Activated naive CD4-positive, alpha-beta T cell treated with anti-CD3 and anti-CD28 coated beads for 36 hours (primary cell): ENCODE data around the gene TULP3. TPM values are rescaled to one million over a fixed set of nuclear protein-coding genes. Genes with fewer than 3 reads are reported as not detected.

Experiments
- CTCF ChIA-PET: fragments of 350-600 bp; sonication (Branson Sonifier 250); formaldehyde crosslinking; loops from one replicate; lab custom pipeline; 2021; ENCODE audit warnings: antibody characterized with exemption; lab: Charles Lee
- DNase-seq: peaks from one replicate; pipeline ENCODE4 v3.0.0-alpha.2; 2020
- H3K27ac Mint-ChIP-seq: one replicate; pipeline ENCODE4 v1.8.0; 2021; ENCODE audit warnings: mild to moderate bottlenecking, mixed read lengths
- H3K27me3 Mint-ChIP-seq: one replicate; pipeline ENCODE4 v1.8.0; 2021; ENCODE audit warnings: low read depth, mixed read lengths
- H3K36me3 Mint-ChIP-seq: one replicate; pipeline ENCODE4 v1.8.0; 2021; ENCODE audit warnings: low read depth, mixed read lengths
- H3K4me1 Mint-ChIP-seq: one replicate; pipeline ENCODE4 v1.8.0; 2021; ENCODE audit warnings: low read depth, mixed read lengths
- H3K4me3 Mint-ChIP-seq: one replicate; pipeline ENCODE4 v1.8.0; 2021; ENCODE audit warnings: mild to moderate bottlenecking, moderate library complexity, mixed read lengths
- H3K9me3 Mint-ChIP-seq: one replicate; pipeline ENCODE4 v1.8.0; 2021; ENCODE audit warnings: mixed read lengths
- intact Hi-C: fragments of 100-400 bp; cut with micrococcal nuclease; formaldehyde crosslinking; loops from one replicate; pipeline ENCODE4 v1.15.1; 2023
- total RNA-seq, 2 experiments: library from RNA; stranded (reverse); gene quantifications; one replicate each; pipeline ENCODE4 v1.2.3, GENCODE V29; 2021

The TULP3 gene
- total RNA-seq, 2 experiments from 2014 or later, result 4.1 to 4.4 TPM

DNA sequence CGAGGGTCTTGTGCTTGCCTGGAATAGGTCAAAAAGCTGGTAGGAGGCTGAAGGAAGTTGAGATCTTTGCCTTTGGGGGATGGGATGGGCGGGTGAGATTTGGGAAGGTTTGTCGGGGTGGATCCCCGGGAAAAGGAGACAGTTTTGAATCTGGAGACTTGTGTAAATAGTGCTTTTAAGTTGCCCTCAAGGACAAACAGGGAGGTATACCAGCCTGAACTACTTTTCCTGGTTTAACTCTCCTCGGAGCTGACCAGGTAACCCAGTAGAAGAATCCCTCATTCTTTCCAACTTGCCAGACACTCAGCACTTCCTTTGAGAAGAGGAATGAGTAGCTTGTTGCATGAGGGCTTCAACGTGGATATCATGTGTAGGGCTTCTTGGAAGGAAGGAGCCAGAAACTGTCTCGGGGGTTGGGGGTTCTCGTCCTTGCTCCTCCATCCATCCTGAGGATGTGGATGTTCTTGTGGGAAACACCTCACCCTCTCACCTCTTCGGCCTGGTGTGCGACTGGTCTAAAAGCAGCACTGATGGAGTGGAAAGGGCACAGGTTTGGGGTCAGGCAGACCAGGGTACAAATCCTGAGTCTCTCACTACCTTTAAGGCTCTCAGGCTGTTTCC lies 70.4 kb downstream of the TULP3 start:
- Mint-ChIP-seq H3K4me3 (peak overlapping the region; percentile 52), H3K4me1 (peaks cover 15% of the 10 kb centered on the region), H3K27ac (no peak overlapping the region), H3K27me3 (peaks cover 63% of the 10 kb centered on the region), H3K9me3 (no peaks in the 10 kb centered on the region), H3K36me3 (no peaks in the 10 kb centered on the region)
- CTCF ChIA-PET, result no interaction called here
- DNase-seq, result no peak
- intact Hi-C loops, result loop anchor here (5.0 kb wide), 1 partner anchor 81 kb away; no protein-coding TSS in a partner anchor

DNA sequence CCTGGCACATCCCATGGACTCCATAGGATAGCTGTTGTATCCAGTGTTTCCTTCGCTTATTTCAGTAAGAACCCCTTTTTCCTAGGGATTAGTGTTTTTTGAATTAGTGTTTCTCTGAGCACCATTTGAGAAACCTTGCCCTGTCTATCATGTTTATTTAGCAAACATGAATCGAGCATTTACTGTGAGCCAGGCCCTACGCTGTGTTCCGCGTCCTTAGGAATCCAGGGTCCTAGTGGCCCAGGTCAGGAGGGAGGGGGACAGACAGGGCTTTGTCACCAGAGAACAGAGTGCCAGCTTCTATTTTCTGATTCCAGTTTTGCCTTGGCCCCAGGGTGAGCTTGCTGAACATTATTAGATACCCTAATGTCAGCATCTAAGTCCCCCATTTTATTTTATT lies 71.0 kb downstream of the TULP3 start:
- Mint-ChIP-seq H3K27ac (no peak overlapping the region), H3K27me3 (peaks cover 60% of the 10 kb centered on the region), H3K36me3 (no peaks in the 10 kb centered on the region), H3K4me3 (no peak overlapping the region), H3K9me3 (no peaks in the 10 kb centered on the region), H3K4me1 (peaks cover 15% of the 10 kb centered on the region)
- intact Hi-C loops, result loop anchor here (5.0 kb wide), 1 partner anchor 81 kb away; no protein-coding TSS in a partner anchor
- DNase-seq, result no peak
- CTCF ChIA-PET, result no interaction called here

DNA sequence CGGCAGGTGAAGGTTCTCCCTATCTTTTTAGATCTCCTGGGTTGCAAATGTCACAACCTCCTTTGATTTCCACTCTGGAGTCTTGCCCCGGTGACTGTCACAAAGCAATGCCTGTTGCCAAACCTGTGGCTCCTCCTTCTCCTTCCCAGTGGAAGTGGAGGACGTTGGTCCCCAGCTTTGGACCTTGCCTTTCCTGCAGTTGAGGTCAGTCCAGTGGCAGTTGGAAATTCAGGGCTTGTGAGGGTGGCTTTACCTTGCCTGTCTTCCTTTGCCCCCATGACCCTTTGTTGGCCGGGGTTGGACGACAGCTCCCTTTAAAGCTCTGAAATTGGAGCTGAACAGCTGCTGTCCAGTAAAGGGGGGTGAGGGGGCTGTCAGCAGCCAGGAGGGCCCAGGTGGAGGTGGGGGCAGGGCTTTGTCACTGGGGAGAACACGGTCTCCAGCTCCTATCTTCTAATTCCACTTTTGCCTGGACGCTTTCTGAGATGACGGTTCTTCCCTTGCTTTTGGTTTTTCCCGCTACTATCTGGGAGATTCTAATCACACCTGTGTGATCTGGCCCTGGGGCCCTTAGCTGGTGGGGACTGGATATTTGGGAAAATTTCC lies 72.6 kb downstream of the TULP3 start:
- Mint-ChIP-seq H3K4me3 (no peak overlapping the region), H3K9me3 (no peaks in the 10 kb centered on the region), H3K4me1 (peaks cover 15% of the 10 kb centered on the region), H3K27ac (no peak overlapping the region), H3K27me3 (peaks cover 49% of the 10 kb centered on the region), H3K36me3 (no peaks in the 10 kb centered on the region)
- CTCF ChIA-PET, result interaction anchor here (0.6 to 0.7 kb wide), 2 partner anchors 158 to 280 kb away, joined by 3 to 4 read pairs; no protein-coding TSS in a partner anchor
- DNase-seq, result no peak
- intact Hi-C loops, result loop anchor here (5.0 kb wide), 1 partner anchor 79 kb away; no protein-coding TSS in a partner anchor

DNA sequence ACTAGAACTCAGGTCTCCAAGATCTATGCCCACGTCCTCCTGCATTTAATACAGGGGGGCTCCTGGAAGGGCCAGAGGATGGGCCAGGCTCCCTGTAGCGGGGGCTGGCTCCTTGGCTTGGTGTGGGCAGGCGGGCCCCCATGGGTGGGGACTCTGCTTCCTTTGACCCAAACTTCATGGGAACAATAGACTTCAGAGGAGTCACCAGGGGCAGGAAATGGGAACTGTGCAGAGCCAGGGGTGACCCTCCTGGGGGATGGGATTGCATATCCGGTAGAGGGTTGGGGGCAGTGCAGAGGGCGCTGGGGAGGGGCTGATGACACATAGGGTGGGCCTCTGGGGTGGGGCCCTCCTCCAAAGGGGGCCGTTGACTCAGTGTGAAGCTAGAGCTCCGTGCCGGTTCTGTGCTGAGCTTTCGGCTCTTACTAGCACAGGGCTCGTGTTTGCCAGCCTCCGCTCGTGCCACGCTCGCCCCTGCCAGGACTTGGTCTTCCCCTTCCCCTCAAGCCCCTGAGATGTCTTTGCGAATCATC lies 73.1 kb downstream of the TULP3 start:
- H3K36me3 Mint-ChIP-seq, result no peaks in the 10 kb centered on the region
- intact Hi-C loops, result loop anchor here (5.0 kb wide), 1 partner anchor 78 kb away; no protein-coding TSS in a partner anchor
- H3K9me3 Mint-ChIP-seq, result no peaks in the 10 kb centered on the region
- no peak for DNase-seq
- H3K4me1 Mint-ChIP-seq, result peaks cover 12% of the 10 kb centered on the region
- CTCF ChIA-PET, result interaction anchor here (0.6 to 0.7 kb wide), 2 partner anchors 158 to 281 kb away, joined by 3 to 4 read pairs; no protein-coding TSS in a partner anchor
- H3K27me3 Mint-ChIP-seq, result peaks cover 44% of the 10 kb centered on the region
- no peak overlapping the region for H3K4me3 Mint-ChIP-seq
- no peak overlapping the region for H3K27ac Mint-ChIP-seq

DNA sequence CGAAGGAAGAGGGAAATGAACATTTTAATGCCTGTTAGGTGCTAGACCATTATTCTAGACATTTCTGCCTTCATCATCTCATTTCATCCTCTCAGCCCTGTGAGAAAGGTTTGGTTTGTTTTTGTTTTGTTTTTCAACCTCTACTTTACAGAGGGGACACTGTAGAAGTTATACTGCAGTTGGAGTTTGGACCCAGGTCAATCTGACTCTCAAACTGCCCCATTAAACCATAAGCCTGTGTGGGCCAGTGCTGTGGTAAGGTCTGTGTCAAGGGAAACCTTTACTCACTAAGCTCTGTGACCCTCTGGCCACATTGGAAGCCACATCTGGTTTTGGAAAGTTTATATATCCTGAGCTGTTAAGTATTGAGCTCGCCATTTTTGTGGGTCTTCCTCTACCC lies 77.0 kb downstream of the TULP3 start:
- DNase-seq, result no peak
- Mint-ChIP-seq H3K9me3 (no peaks in the 10 kb centered on the region), H3K27ac (no peak overlapping the region), H3K4me1 (no peaks in the 10 kb centered on the region), H3K27me3 (peaks cover 24% of the 10 kb centered on the region), H3K36me3 (no peaks in the 10 kb centered on the region), H3K4me3 (no peak overlapping the region)
- intact Hi-C loops, result no loop called here
- CTCF ChIA-PET, result no interaction called here

DNA sequence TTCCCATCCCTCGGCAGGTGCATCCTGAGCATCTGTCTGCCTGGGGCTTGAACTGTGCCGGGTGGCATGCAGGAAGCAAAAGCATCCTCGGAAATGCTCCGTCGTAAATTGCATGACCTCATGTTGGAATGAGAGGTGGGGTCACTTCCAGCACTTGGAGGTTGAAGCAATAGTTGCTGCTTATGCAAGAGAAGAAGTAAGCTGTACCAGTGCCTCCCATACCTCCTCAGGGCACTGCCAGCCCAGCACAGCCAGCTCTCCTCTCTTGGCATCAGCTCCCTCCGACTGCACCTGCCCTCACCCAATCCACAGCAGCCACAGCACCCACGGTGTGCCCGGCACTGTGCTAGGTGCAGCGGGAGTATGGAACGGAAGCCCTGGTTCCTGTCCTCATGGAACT lies 80.1 kb downstream of the TULP3 start:
- Mint-ChIP-seq H3K4me1 (no peaks in the 10 kb centered on the region), H3K4me3 (no peak overlapping the region), H3K27ac (no peak overlapping the region), H3K9me3 (no peaks in the 10 kb centered on the region), H3K27me3 (peaks cover 12% of the 10 kb centered on the region), H3K36me3 (no peaks in the 10 kb centered on the region)
- DNase-seq, result no peak
- CTCF ChIA-PET, result no interaction called here
- intact Hi-C loops, result no loop called here

DNA sequence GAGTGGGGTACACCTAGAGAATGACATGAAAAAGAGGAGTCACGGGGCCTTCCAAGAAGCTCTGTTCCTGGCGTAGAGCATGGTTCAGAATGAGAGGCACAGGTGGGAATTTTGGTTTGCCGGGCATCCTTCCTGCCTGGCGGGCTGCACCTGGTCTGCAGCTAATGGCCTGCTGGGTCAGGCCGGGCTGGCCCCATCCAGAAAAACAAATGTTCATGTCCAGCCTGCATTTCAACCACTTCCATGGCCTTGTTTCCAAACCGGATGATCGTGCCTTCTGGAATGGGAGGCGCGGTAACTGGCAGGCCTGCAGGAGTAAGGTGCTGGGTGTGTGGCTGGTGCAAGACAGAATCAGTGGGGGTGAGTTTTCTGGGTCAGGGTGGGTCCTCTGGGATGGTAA lies 82.9 kb downstream of the TULP3 start:
- CTCF ChIA-PET, result interaction anchor here (0.6 kb wide), 1 partner anchor 229 kb away, joined by 4 read pairs; no protein-coding TSS in a partner anchor
- Mint-ChIP-seq H3K27me3 (peaks cover 8% of the 10 kb centered on the region), H3K36me3 (no peaks in the 10 kb centered on the region), H3K4me1 (no peaks in the 10 kb centered on the region), H3K9me3 (no peaks in the 10 kb centered on the region), H3K4me3 (no peak overlapping the region), H3K27ac (no peak overlapping the region)
- intact Hi-C loops, result no loop called here
- DNase-seq, result no peak

DNA sequence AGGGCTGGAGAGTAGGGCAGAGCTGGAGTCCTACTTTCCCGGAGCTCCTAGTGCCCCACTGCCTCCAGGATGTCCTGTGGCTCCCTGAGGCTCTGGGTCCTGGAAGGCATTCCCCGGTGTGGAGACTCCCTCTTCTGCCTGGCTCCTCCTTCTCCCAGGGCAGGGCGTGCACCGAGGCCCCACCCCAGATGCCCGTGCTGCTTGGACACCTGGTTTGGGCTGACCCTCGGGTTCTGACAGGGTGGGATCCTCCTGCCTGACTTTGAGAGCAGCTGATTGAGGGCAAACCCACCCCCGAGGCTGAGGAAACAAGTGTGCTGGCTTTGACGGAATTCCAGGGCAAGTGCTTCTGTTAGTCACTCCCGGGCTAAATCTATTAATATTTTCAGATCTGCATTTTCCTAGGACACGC lies 83.9 kb downstream of the TULP3 start:
- DNase-seq, result no peak
- CTCF ChIA-PET, result no interaction called here
- intact Hi-C loops, result no loop called here
- H3K9me3 Mint-ChIP-seq, result no peaks in the 10 kb centered on the region
- H3K36me3 Mint-ChIP-seq, result no peaks in the 10 kb centered on the region
- H3K4me3 Mint-ChIP-seq, result no peak overlapping the region
- H3K4me1 Mint-ChIP-seq, result no peaks in the 10 kb centered on the region
- peaks cover 8% of the 10 kb centered on the region for H3K27me3 Mint-ChIP-seq
- no peak overlapping the region for H3K27ac Mint-ChIP-seq

DNA sequence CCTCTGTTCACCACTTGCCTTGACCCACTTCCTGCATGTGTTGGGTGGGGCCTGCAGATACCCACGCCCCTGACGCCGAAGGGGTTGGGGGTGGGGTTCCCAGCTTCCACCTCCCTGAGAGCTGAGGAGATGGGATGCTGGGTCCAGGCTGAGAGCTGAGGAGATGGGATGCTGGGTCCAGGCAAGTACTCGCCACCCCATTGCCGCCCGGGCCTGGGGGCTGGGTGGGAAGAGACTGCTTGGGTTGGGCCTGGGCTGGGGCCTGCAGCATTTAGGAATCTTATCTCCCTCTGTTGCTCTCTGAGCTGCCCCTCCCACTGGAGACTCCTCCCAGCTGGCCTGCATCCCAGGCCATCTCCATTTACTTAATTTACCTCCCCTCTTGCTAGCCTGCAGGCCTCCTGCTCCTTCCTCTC lies 85.9 kb downstream of the TULP3 start:
- Mint-ChIP-seq H3K9me3 (no peaks in the 10 kb centered on the region), H3K27me3 (peaks cover 3% of the 10 kb centered on the region), H3K27ac (no peak overlapping the region), H3K36me3 (no peaks in the 10 kb centered on the region), H3K4me1 (no peaks in the 10 kb centered on the region), H3K4me3 (no peak overlapping the region)
- CTCF ChIA-PET, result no interaction called here
- intact Hi-C loops, result no loop called here
- DNase-seq, result no peak

DNA sequence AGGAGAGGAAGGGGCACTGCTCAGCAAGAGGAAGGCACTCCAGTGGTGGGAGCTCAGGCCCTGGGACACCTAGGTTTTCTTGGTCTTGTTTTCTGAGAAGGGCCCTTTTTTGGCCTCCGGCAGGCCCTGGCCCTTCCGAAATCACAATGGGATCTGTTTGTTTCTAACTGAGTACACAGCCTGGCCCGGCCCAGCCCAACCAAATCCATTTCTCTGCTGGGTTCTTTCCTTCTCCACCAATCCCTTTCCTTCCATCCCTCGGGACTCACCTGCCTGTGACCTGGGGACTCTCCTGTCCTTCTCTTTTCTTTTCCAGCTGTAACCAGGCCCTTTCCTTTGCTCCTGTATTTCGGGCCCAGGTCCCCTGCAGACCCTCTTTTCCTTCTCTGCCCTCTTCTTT lies 87.1 kb downstream of the TULP3 start:
- no peak overlapping the region for H3K4me3 Mint-ChIP-seq
- CTCF ChIA-PET, result no interaction called here
- DNase-seq, result no peak

DNA sequence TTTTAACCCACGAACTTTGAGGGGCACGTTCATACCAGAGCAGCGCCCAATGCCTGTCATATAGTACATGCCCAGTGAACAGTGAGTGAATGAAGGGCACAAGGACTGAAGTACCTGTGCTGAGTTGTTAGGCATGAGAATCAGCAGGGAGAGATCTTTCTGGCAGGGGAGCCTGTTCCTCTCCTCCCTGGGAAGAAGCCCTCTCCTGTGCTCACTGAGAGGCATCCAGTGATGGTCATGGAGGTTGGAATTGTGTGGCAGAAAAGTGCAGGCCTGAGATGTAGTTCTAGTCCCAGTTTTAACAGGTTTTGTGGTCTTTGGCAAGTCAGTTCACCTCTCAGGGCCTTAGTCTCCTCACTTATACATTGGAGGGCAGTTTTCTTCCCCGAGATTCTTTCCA lies 89.1 kb downstream of the TULP3 start:
- Mint-ChIP-seq H3K27ac (no peak overlapping the region), H3K4me3 (no peak overlapping the region)

More for the DNA sequence above, 87.1 kb downstream of the TULP3 start:
- no peaks in the 10 kb centered on the region for H3K4me1 Mint-ChIP-seq
- H3K9me3 Mint-ChIP-seq, result no peaks in the 10 kb centered on the region
- no peak overlapping the region for H3K27ac Mint-ChIP-seq
- peaks cover 2% of the 10 kb centered on the region for H3K27me3 Mint-ChIP-seq
- no peaks in the 10 kb centered on the region for H3K36me3 Mint-ChIP-seq
- intact Hi-C loops, result no loop called here

DNA sequence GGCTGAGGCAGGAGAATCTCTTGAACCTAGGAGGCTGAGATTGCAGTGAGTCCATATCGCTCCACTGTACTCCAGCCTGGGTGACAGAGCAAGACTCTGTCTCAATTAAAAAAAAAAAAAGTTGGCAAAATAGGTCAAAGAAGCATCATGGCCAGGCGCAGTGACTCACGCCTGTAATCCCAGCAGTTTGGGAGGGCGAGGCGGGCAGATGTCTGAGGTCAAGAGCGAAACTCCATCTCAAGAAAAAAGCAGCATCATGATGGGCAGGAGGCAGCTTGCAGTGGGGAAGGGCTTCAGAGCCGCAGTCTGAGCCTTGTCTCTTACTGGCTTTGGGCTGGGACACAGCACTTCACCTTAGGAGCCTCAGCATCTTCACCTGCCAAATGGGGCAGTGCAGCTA lies 89.9 kb downstream of the TULP3 start:
- no peak overlapping the region for H3K4me3 Mint-ChIP-seq
- DNase-seq, result no peak
- CTCF ChIA-PET, result no interaction called here
- no peaks in the 10 kb centered on the region for H3K27me3 Mint-ChIP-seq
- H3K27ac Mint-ChIP-seq, result no peak overlapping the region
- intact Hi-C loops, result no loop called here
- H3K9me3 Mint-ChIP-seq, result no peaks in the 10 kb centered on the region
- H3K36me3 Mint-ChIP-seq, result no peaks in the 10 kb centered on the region
- no peaks in the 10 kb centered on the region for H3K4me1 Mint-ChIP-seq

More for the DNA sequence above, 89.1 kb downstream of the TULP3 start:
- CTCF ChIA-PET, result interaction anchor here (1.0 kb wide), 1 partner anchor 126 kb away, joined by 5 read pairs; no protein-coding TSS in a partner anchor
- Mint-ChIP-seq H3K9me3 (no peaks in the 10 kb centered on the region), H3K4me1 (no peaks in the 10 kb centered on the region), H3K27me3 (no peaks in the 10 kb centered on the region), H3K36me3 (no peaks in the 10 kb centered on the region)
- no peak for DNase-seq
- intact Hi-C loops, result no loop called here
